HCT116 (cell line): ENCODE results near the gene ZNF155. TPM values are rescaled to one million over a fixed set of nuclear protein-coding genes. Genes with fewer than 3 reads are reported as not detected.

Experiments used
- ATAC-seq: fragments of 200-7000 bp; cut with Tn5 transposase; 2 replicates; pipeline ENCODE4 v1.9.1; 2020; ENCODE audit warnings: mild to moderate bottlenecking, moderate library complexity
- BruUV-seq: library from RNA; stranded (reverse); fragments of 400-500 nt; replicated peaks from 2 replicates; lab custom pipeline; 2021; lab: Mats Ljungman, UMichigan
- CTCF ChIA-PET: fragments of 300-600 bp; sonication (Branson Sonifier 250); formaldehyde crosslinking; loops from one replicate; lab custom pipeline; 2021; ENCODE audit warnings: antibody characterized with exemption; lab: Charles Lee
- POLR2A ChIA-PET: fragments of 300-600, 350-600 bp; sonication (Branson Sonifier 250); formaldehyde crosslinking; loops from one replicate; lab custom pipeline; 2021; ENCODE audit warnings: antibody characterized with exemption; lab: Charles Lee
- RAD21 ChIA-PET, 2 experiments: fragments of 300-600 bp; sonication (Branson Sonifier 250); formaldehyde crosslinking; loops; one replicate each; lab custom pipeline; 2023; ENCODE audit warnings: low total read pairs in 2 of 2; ENCODE audit not compliant: uncharacterized antibody in 2 of 2, unreplicated experiment in 2 of 2, low non-redundant PET in 1 of 2; lab: Charles Lee
- DNase-seq: peaks from one replicate; pipeline ENCODE4 v3.0.0-alpha.2; 2010; ENCODE audit warnings: low read depth, low spot score
- H2AFZ ChIP-seq: fragments of 200-600 bp; shearing (Covaris generic), sonication (generic); 2 replicates; pipeline ENCODE4 v1.6.1; 2017; ENCODE audit warnings: low read depth, mixed run types, mixed read lengths, antibody characterized with exemption, low read length; ENCODE audit not compliant: poor library complexity, severe bottlenecking
- H3K27ac ChIP-seq: 2 replicates; pipeline ENCODE4 v1.5.1; 2012; ENCODE audit warnings: low read depth, low read length
- H3K27me3 ChIP-seq: fragments of 200-600 bp; sonication (generic); 2 replicates; pipeline ENCODE4 v1.6.1; 2016; ENCODE audit warnings: mixed run types, low read length, mixed read lengths; ENCODE audit not compliant: insufficient read depth
- H3K36me3 ChIP-seq, 2 experiments: fragments of 200-500 bp in 1 of 2; fragments of 200-600 bp in 1 of 2; sonication (Bioruptor generic) in 1 of 2; sonication (generic) in 1 of 2; 2 replicates each; pipeline versions ENCODE4 v1.5.1 to v1.6.1; 2014 to 2016; ENCODE audit warnings: low read length in 2 of 2, inconsistent platforms in 1 of 2, mixed read lengths in 1 of 2, mixed run types in 1 of 2; ENCODE audit not compliant: insufficient read depth in 2 of 2, control insufficient read depth in 1 of 2
- H3K4me1 ChIP-seq, 2 experiments: fragments of 200-600 bp in 1 of 2; sonication (generic) in 1 of 2; 2 replicates each; pipeline versions ENCODE4 v1.5.1 to v1.6.1; 2012 to 2017; ENCODE audit warnings: low read length in 2 of 2, inconsistent platforms in 1 of 2, mild to moderate bottlenecking in 1 of 2, mixed read lengths in 1 of 2, mixed run types in 1 of 2, moderate library complexity in 1 of 2; ENCODE audit not compliant: insufficient read depth in 2 of 2, control insufficient read depth in 1 of 2
- H3K4me2 ChIP-seq: fragments of 200-600 bp; sonication (generic); 2 replicates; pipeline ENCODE4 v1.6.1; 2017; ENCODE audit warnings: mixed run types, low read length, mixed read lengths
- H3K4me3 ChIP-seq, 2 experiments: fragments of 200-600 bp in 1 of 2; sonication (generic) in 1 of 2; replicated peaks in 1 of 2; 2 replicates each; pipeline ENCODE4 v1.5.1; 2011 to 2016; ENCODE audit warnings: low read length in 2 of 2, control low read depth in 1 of 2, low read depth in 1 of 2, mild to moderate bottlenecking in 1 of 2, mixed read lengths in 1 of 2, mixed run types in 1 of 2
- H3K79me2 ChIP-seq: fragments of 200-600 bp; sonication (generic); 2 replicates; pipeline ENCODE4 v1.6.1; 2017; ENCODE audit warnings: mild to moderate bottlenecking, mixed run types, low read length, moderate library complexity, mixed read lengths; ENCODE audit not compliant: insufficient read depth
- H3K9ac ChIP-seq: fragments of 200-600 bp; sonication (generic); 2 replicates; pipeline ENCODE4 v1.6.1; 2016; ENCODE audit warnings: low read length, mixed read lengths
- H3K9me2 ChIP-seq: fragments of 200-600 bp; sonication (generic), shearing (Covaris generic); 2 replicates; pipeline ENCODE4 v1.6.1; 2017; ENCODE audit warnings: mixed run types, mild to moderate bottlenecking, moderate library complexity; ENCODE audit not compliant: insufficient read depth
- H3K9me3 ChIP-seq, 2 experiments: fragments of 200-500 bp in 1 of 2; fragments of 200-600 bp in 1 of 2; sonication (Bioruptor generic) in 1 of 2; sonication (generic) in 1 of 2; 2 replicates each; pipeline ENCODE4 v1.6.1; 2014 to 2017; ENCODE audit warnings: low read length in 2 of 2, mixed read lengths in 2 of 2, inconsistent platforms in 1 of 2, low read depth in 1 of 2, mild to moderate bottlenecking in 1 of 2, mixed run types in 1 of 2, moderate library complexity in 1 of 2; ENCODE audit not compliant: control insufficient read depth in 1 of 2, insufficient read depth in 1 of 2
- H4K20me1 ChIP-seq: fragments of 200-600 bp; sonication (generic), shearing (Covaris generic); 2 replicates; pipeline ENCODE4 v1.6.1; 2017; ENCODE audit warnings: mixed run types, mild to moderate bottlenecking, moderate library complexity; ENCODE audit not compliant: insufficient read depth
- ATF3 ChIP-seq: IDR thresholded peaks from 2 replicates; pipeline ENCODE4 v1.6.1; 2012
- CEBPB ChIP-seq: IDR thresholded peaks from 2 replicates; pipeline ENCODE4 v1.6.1; 2012; ENCODE audit warnings: low read depth
- ELF1 ChIP-seq: IDR thresholded peaks from 2 replicates; pipeline ENCODE4 v1.6.1; 2012; ENCODE audit warnings: low read depth, borderline replicate concordance
- EZH2 ChIP-seq: fragments of 200-600 bp; sonication (generic); IDR thresholded peaks from 2 replicates; pipeline ENCODE4 v1.6.1; 2017; ENCODE audit warnings: antibody characterized with exemption, mixed run types
- EZH2phosphoT487 ChIP-seq: fragments of 200-600 bp; IDR thresholded peaks from 2 replicates; pipeline ENCODE4 v1.6.1; 2018; ENCODE audit warnings: antibody characterized with exemption, borderline replicate concordance
- JUND ChIP-seq: IDR thresholded peaks from 2 replicates; pipeline ENCODE4 v1.6.1; 2012
- POLR2A ChIP-seq: IDR thresholded peaks from 2 replicates; pipeline ENCODE4 v1.7.0; 2011; ENCODE audit warnings: borderline replicate concordance; ENCODE audit not compliant: insufficient read depth, insufficient read length; ENCODE audit errors: extremely low read depth
- POLR2AphosphoS5 ChIP-seq: IDR thresholded peaks from 2 replicates; pipeline ENCODE4 v1.6.1; 2011; ENCODE audit warnings: mild to moderate bottlenecking, low read depth, low read length, moderate library complexity
- RAD21 ChIP-seq: IDR thresholded peaks from 2 replicates; pipeline ENCODE4 v1.6.1; 2012; ENCODE audit warnings: low read depth, mild to moderate bottlenecking
- SIN3A ChIP-seq: IDR thresholded peaks from 2 replicates; pipeline ENCODE4 v1.6.1; 2012; ENCODE audit warnings: low read depth
- SRF ChIP-seq: IDR thresholded peaks from 2 replicates; pipeline ENCODE4 v1.6.1; 2012; ENCODE audit warnings: low read depth
- YY1 ChIP-seq: IDR thresholded peaks from 2 replicates; pipeline ENCODE4 v1.6.1; 2011; ENCODE audit warnings: low read length, low read depth, moderate library complexity, mild to moderate bottlenecking; ENCODE audit not compliant: insufficient replicate concordance; ENCODE audit errors: extremely low read depth
- intact Hi-C: fragments of 100-400 bp; cut with micrococcal nuclease; formaldehyde crosslinking; loops from 2 replicates; pipeline ENCODE4 v1.10.0; 2022
- total RNA-seq: library from RNA; stranded (reverse); gene quantifications from one replicate; pipeline ENCODE4 v1.2.1, GENCODE V29; 2021; ENCODE audit not compliant: unreplicated experiment
- TF ChIP-seq, protein P1 (sequence below): IDR thresholded peaks from 2 replicates; pipeline ENCODE4 v1.6.1; 2011; ENCODE audit warnings: mild to moderate bottlenecking, low read length, moderate library complexity; ENCODE audit not compliant: insufficient replicate concordance; ENCODE audit errors: extremely low read depth
- TF ChIP-seq, protein P2 (sequence below), 3 experiments: fragments of 200-600 bp in 1 of 3; sonication (generic) in 1 of 3; IDR thresholded peaks in 2 of 3; conservative IDR thresholded peaks in 1 of 3; 2 replicates each; pipeline ENCODE4 v1.5.1; 2012 to 2017; ENCODE audit warnings: low read depth in 2 of 3, low read length in 2 of 3, antibody characterized with exemption in 1 of 3, borderline replicate concordance in 1 of 3, control low read depth in 1 of 3, mild to moderate bottlenecking in 1 of 3, mixed read lengths in 1 of 3, mixed run types in 1 of 3, moderate library complexity in 1 of 3; ENCODE audit not compliant: insufficient read depth in 1 of 3

Gene ZNF155
- total RNA-seq, 1 experiment from 2014 or later, result 2.2 TPM

DNA sequence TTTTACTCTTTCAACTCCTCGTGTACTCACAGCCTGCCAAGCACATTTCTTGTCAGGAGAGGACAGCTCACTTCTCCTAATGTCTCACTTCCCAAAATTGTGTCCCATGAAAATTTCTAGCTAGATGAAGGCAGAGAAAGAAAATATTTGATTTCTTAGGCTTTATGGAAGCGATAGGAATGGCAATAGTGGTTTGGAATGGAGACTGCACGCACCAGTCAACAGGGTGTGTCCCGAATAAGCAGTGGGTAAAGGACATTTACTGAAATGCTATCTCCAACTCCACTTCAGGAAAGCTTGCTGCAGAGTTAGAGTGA lies 40.9 kb downstream of the ZNF155 start (continued):
- TF ChIP-seq ATF3, result no peak

GRCh38 chr19:44025217-44025936 lies 41.4 kb downstream of the ZNF155 start, which contains the start of gene ZNF222:
TSS of gene ZNF222 (plus strand) at chr19:44025379. CDS start at chr19:44025437, 58 bp downstream.
- peak within 1 kb of the TSS; percentile 34; the same call in 1 of the 2 replicates for H3K27ac ChIP-seq
- ChIA-PET CTCF (no interaction called here), POLR2A (no interaction called here), RAD21 (no interaction called here)
- H3K4me2 ChIP-seq, result peak within 1 kb of the TSS; percentile 82
- TF ChIP-seq, protein P1, sequence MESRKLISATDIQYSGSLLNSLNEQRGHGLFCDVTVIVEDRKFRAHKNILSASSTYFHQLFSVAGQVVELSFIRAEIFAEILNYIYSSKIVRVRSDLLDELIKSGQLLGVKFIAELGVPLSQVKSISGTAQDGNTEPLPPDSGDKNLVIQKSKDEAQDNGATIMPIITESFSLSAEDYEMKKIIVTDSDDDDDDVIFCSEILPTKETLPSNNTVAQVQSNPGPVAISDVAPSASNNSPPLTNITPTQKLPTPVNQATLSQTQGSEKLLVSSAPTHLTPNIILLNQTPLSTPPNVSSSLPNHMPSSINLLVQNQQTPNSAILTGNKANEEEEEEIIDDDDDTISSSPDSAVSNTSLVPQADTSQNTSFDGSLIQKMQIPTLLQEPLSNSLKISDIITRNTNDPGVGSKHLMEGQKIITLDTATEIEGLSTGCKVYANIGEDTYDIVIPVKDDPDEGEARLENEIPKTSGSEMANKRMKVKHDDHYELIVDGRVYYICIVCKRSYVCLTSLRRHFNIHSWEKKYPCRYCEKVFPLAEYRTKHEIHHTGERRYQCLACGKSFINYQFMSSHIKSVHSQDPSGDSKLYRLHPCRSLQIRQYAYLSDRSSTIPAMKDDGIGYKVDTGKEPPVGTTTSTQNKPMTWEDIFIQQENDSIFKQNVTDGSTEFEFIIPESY, result no peak
- no peak for TF ChIP-seq CEBPB
- peak; percentile 63; the same call in 1 of the 2 replicates for TF ChIP-seq POLR2AphosphoS5
- no peak for TF ChIP-seq SIN3A
- TF ChIP-seq ATF3, result no peak
- no peak for TF ChIP-seq RAD21
- 0 out of 2 replicates have a peak, but pooled peaks have one; percentile 32 for TF ChIP-seq SRF
- no peak for TF ChIP-seq JUND
- peak; percentile 70 for TF ChIP-seq ELF1
- no peak for TF ChIP-seq EZH2phosphoT487
- TF ChIP-seq, protein P2, sequence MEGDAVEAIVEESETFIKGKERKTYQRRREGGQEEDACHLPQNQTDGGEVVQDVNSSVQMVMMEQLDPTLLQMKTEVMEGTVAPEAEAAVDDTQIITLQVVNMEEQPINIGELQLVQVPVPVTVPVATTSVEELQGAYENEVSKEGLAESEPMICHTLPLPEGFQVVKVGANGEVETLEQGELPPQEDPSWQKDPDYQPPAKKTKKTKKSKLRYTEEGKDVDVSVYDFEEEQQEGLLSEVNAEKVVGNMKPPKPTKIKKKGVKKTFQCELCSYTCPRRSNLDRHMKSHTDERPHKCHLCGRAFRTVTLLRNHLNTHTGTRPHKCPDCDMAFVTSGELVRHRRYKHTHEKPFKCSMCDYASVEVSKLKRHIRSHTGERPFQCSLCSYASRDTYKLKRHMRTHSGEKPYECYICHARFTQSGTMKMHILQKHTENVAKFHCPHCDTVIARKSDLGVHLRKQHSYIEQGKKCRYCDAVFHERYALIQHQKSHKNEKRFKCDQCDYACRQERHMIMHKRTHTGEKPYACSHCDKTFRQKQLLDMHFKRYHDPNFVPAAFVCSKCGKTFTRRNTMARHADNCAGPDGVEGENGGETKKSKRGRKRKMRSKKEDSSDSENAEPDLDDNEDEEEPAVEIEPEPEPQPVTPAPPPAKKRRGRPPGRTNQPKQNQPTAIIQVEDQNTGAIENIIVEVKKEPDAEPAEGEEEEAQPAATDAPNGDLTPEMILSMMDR (IDR thresholded peaks at IDR 0.05 in 2 of 3, conservative IDR thresholded peaks at IDR 0.05 in 1 of 3; ENCODE audit: borderline replicate concordance in 1 of 3, insufficient read depth in 1 of 3, low read depth in 2 of 3, low read length in 2 of 3), result no peak
- TF ChIP-seq EZH2, result no peak
- TF ChIP-seq YY1, result no peak
- TF ChIP-seq POLR2A, result no peak
- no peaks in the 10 kb centered on the region for H3K9me2 ChIP-seq
- intact Hi-C loops, result loop anchor here (10.0 kb wide), 1 partner anchor 479 kb away; the partner anchor contains the start of gene ZNF180
- no peaks in the 10 kb centered on the region for H3K27me3 ChIP-seq
- DNase-seq, result peak; percentile 73
- peak within 1 kb of the TSS; percentile 59 for H3K9ac ChIP-seq
- peak within 1 kb of the TSS; percentile 70 to 75 for H3K4me3 ChIP-seq
- H3K36me3 ChIP-seq, result peaks cover 6 to 13% of the 10 kb centered on the region in 2 experiments; a peak in 3 of 4 replicates
- BruUV-seq, result TSS peak; percentile 77
- no peaks in the 10 kb centered on the region for H4K20me1 ChIP-seq
- no peaks in the 10 kb centered on the region for H3K79me2 ChIP-seq
- H3K4me1 ChIP-seq, result no peaks in the 10 kb centered on the region; a peak in 1 of 4 replicates
- peak; percentile 98 for ATAC-seq
- no peaks in the 10 kb centered on the region for H3K9me3 ChIP-seq
- H2AFZ ChIP-seq, result peak within 1 kb of the TSS; percentile 25
